Measurements from ENCODE around the gene ENPP6. TPM values are rescaled to one million over a fixed set of nuclear protein-coding genes. Genes with fewer than 3 reads are reported as not detected.

Gene ENPP6
- total RNA-seq, 1 donor from 2014 or later, result not detected

- peaks cover 4% of the 10 kb centered on the region for H3K27me3 Mint-ChIP-seq (ENCODE audit: unreplicated experiment)
- H3K27ac Mint-ChIP-seq (ENCODE audit: unreplicated experiment), result no peak overlapping the region
These were observed 105.6 kb downstream of the ENPP6 start for GRCh38 chr4:184112006-184112550.

GRCh38 chr4:184111233-184111832 lies 106.3 kb downstream of the ENPP6 start:
- Mint-ChIP-seq H3K4me3 (ENCODE audit: unreplicated experiment) (no peak overlapping the region), H3K9me3 (ENCODE audit: unreplicated experiment) (peaks cover 4% of the 10 kb centered on the region), H3K27me3 (ENCODE audit: unreplicated experiment) (peaks cover 4% of the 10 kb centered on the region), H3K4me1 (ENCODE audit: unreplicated experiment) (no peaks in the 10 kb centered on the region), H3K36me3 (ENCODE audit: unreplicated experiment) (no peaks in the 10 kb centered on the region), H3K27ac (ENCODE audit: unreplicated experiment) (no peak overlapping the region)
- TF ChIP-seq CTCF (IDR thresholded peaks at IDR 0.05), result no peak
- DNase-seq (ENCODE audit: extremely low spot score, unreplicated experiment), result peak; percentile 71

More at GRCh38 chr4:184112006-184112550, 105.6 kb downstream of the ENPP6 start:
- no peak for TF ChIP-seq CTCF (IDR thresholded peaks at IDR 0.05)
- Mint-ChIP-seq H3K9me3 (ENCODE audit: unreplicated experiment) (peaks cover 4% of the 10 kb centered on the region), H3K4me1 (ENCODE audit: unreplicated experiment) (no peaks in the 10 kb centered on the region), H3K36me3 (ENCODE audit: unreplicated experiment) (no peaks in the 10 kb centered on the region), H3K4me3 (ENCODE audit: unreplicated experiment) (no peak overlapping the region)
- no peak for DNase-seq (ENCODE audit: extremely low spot score, unreplicated experiment)

- Mint-ChIP-seq H3K27ac (ENCODE audit: unreplicated experiment) (no peak overlapping the region), H3K4me3 (ENCODE audit: unreplicated experiment) (no peak overlapping the region), H3K4me1 (ENCODE audit: unreplicated experiment) (no peaks in the 10 kb centered on the region), H3K36me3 (ENCODE audit: unreplicated experiment) (no peaks in the 10 kb centered on the region), H3K9me3 (ENCODE audit: unreplicated experiment) (peaks cover 4% of the 10 kb centered on the region), H3K27me3 (ENCODE audit: unreplicated experiment) (peaks cover 4% of the 10 kb centered on the region)
- no peak for TF ChIP-seq CTCF (IDR thresholded peaks at IDR 0.05)
- DNase-seq (ENCODE audit: extremely low spot score, unreplicated experiment), result no peak
These were observed 107.0 kb downstream of the ENPP6 start for GRCh38 chr4:184110452-184111224.

GRCh38 chr4:184108006-184108501 lies 109.6 kb downstream of the ENPP6 start:
- no peak for TF ChIP-seq CTCF (IDR thresholded peaks at IDR 0.05)
- Mint-ChIP-seq H3K27me3 (ENCODE audit: unreplicated experiment) (peaks cover 3% of the 10 kb centered on the region), H3K9me3 (ENCODE audit: unreplicated experiment) (peaks cover 4% of the 10 kb centered on the region), H3K36me3 (ENCODE audit: unreplicated experiment) (no peaks in the 10 kb centered on the region), H3K4me3 (ENCODE audit: unreplicated experiment) (no peak overlapping the region), H3K4me1 (ENCODE audit: unreplicated experiment) (no peaks in the 10 kb centered on the region), H3K27ac (ENCODE audit: unreplicated experiment) (no peak overlapping the region)
- DNase-seq (ENCODE audit: extremely low spot score, unreplicated experiment), result no peak

Data from osteocyte (in vitro differentiated cells).